HG03159 (cell line): Measurements from ENCODE around the gene DHX36.

ENCODE experiments used
- ATAC-seq: cut with Tn5 transposase; IDR thresholded peaks from one replicate; pipeline ENCODE4 v1.9.1; 2021; ENCODE audit warnings: mild to moderate bottlenecking, moderate library complexity; ENCODE audit not compliant: unreplicated experiment

Gene DHX36

DNA sequence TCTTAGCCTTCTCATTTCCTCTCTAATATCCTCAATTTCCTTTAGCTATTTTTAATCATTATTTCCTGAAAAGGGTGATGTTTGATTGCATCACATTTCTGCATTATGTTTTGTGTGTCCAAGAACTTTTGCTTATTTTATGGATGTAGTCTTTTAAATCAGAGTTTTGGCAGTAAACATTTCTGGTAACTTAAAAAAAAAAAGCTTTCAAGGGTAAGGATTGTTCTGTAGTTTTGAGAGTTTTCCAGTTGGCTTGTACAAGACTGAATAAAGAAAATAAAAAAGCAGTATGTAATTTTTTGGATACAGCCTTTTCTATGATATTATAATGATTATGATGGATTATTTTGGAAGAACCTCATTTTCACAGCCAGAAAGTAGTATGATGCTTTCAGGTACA, 99.4 kb downstream of the DHX36 start:
- no peak for ATAC-seq

DNA sequence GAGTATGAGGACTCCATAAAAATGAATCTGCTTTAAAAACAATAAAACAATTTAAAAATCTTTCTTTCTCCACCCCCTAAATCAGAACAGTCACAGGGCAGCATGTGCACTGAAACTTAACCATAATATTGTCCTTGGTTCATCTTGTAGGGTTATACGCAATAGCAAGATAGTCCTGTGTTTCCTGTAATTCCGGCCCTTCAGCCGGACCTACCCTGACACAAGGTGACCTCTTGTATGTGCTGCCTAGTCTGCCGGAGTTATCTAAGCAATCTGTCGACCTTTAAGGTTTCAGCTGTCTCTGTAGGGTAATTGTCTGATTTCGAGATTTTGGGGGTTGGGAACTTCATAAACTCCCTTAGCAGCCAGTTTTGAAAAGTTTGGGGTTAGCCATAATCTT, 99.9 kb downstream of the DHX36 start:
- ATAC-seq, result no peak

DNA sequence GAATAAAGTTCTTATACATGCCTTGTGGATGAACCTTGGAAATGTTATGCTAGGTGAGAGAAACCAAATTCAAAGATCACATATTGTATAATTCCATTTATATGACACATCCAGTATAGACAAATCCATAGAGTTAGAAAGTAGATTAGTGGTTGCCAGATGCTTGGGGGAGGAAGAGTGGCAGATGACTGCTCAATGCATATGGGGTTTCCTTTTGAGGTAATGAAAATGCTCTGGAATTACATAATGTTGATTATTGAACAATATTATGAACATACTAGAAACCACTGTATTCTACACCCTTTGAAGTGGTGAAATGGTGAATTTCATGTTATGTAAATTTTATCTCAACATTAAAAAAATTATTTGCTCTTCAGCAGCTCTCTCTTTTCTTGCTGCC, 100.8 kb downstream of the DHX36 start:
- no peak for ATAC-seq
